A549 (cell line): ENCODE measurements around the gene PDILT.

Source experiments
- ZC3H11A ChIP-seq: fragments of 450-650 bp; IDR thresholded peaks from 2 replicates; pipeline ENCODE4 v1.6.1; 2014; ENCODE audit warnings: antibody characterized with exemption, mild to moderate bottlenecking
- TF ChIP-seq, protein P1 (sequence below): fragments of >200 bp; sonication (Bioruptor Twin); formaldehyde crosslinking; IDR thresholded peaks from 3 replicates; pipeline ENCODE4 v1.5.1; 2016

GRCh38 chr16:20399185-20399584, 5.4 kb downstream of the PDILT start:
- TF ChIP-seq ZC3H11A, result no peak
- TF ChIP-seq, protein P1, sequence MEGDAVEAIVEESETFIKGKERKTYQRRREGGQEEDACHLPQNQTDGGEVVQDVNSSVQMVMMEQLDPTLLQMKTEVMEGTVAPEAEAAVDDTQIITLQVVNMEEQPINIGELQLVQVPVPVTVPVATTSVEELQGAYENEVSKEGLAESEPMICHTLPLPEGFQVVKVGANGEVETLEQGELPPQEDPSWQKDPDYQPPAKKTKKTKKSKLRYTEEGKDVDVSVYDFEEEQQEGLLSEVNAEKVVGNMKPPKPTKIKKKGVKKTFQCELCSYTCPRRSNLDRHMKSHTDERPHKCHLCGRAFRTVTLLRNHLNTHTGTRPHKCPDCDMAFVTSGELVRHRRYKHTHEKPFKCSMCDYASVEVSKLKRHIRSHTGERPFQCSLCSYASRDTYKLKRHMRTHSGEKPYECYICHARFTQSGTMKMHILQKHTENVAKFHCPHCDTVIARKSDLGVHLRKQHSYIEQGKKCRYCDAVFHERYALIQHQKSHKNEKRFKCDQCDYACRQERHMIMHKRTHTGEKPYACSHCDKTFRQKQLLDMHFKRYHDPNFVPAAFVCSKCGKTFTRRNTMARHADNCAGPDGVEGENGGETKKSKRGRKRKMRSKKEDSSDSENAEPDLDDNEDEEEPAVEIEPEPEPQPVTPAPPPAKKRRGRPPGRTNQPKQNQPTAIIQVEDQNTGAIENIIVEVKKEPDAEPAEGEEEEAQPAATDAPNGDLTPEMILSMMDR, result no peak
